ENCODE measurements around the gene MPIG6B.

DNA sequence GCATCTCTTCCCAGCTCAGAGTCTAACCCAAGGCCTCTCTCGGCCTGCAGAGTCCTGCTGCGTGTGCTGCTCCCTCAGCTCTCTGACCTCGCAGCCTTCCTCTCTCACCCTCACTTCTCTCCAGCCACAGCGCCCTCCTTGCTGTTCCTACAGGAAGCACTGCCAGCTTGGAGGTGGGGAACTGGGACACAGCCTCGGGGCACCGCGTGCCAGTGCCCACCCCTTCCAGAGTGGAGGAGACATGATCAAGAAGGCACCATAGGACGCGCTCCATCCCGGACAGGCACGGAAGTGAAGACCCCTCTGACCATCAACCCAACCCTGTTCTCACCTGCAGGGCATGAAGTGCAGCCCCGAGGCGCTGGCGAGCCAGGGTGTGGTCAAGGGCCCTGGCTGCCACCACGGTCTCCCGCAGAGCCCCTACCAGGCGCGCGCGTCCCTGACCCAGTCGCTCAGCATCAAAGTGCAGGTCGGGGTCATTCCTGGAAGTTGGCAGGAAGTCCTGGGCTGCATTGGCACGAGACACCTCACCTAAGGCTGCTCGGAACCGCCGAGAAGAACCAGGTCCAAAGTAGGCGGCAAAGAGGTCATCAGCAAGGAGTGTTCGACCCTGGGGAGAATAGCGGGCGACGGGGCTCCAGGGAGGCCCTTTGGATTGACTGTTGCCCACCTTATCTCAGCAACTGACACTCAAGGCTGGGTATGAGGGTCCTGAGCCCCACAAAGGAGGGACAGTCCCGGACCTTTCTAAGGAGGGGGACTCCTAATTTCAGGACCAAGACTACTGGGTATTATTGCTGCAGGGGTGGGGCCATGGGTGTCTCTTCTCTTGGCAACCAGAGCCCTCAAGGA, 52.7 kb downstream of the MPIG6B start:
- TF ChIP-seq, protein P1, sequence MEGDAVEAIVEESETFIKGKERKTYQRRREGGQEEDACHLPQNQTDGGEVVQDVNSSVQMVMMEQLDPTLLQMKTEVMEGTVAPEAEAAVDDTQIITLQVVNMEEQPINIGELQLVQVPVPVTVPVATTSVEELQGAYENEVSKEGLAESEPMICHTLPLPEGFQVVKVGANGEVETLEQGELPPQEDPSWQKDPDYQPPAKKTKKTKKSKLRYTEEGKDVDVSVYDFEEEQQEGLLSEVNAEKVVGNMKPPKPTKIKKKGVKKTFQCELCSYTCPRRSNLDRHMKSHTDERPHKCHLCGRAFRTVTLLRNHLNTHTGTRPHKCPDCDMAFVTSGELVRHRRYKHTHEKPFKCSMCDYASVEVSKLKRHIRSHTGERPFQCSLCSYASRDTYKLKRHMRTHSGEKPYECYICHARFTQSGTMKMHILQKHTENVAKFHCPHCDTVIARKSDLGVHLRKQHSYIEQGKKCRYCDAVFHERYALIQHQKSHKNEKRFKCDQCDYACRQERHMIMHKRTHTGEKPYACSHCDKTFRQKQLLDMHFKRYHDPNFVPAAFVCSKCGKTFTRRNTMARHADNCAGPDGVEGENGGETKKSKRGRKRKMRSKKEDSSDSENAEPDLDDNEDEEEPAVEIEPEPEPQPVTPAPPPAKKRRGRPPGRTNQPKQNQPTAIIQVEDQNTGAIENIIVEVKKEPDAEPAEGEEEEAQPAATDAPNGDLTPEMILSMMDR (IDR thresholded peaks at IDR 0.05; ENCODE audit: low read depth, low read length): no peak
- no peak for TF ChIP-seq POLR2A (IDR thresholded peaks at IDR 0.05; ENCODE audit: extremely low read depth, insufficient read length)

Measured in NB4 (cell line).